HG03064 (cell line): Measurements from ENCODE around the gene EVI2B.
"Not testable (repeated sequence)": the region's sequence is repeated elsewhere in the genome, so short reads cannot be mapped to it uniquely, and the experiment has no call there.

Experiments
- ATAC-seq: cut with Tn5 transposase; IDR thresholded peaks from one replicate; pipeline ENCODE4 v1.9.1; 2021; ENCODE audit warnings: low read depth; ENCODE audit not compliant: unreplicated experiment

Gene EVI2B

GRCh38 chr17:31273516-31273915 lies 40.3 kb downstream of the EVI2B start:
- no peak for ATAC-seq

GRCh38 chr17:31272803-31273202 lies 41.1 kb downstream of the EVI2B start:
- no peak for ATAC-seq

- ATAC-seq = no peak
Measured at GRCh38 chr17:31272236-31272635, 41.6 kb downstream of the EVI2B start.

- no peak for ATAC-seq
Measured at GRCh38 chr17:31269578-31269983, 44.3 kb downstream of the EVI2B start.

- ATAC-seq = no peak
Measured at GRCh38 chr17:31269036-31269577, 44.7 kb downstream of the EVI2B start.

- ATAC-seq = no peak
Measured at GRCh38 chr17:31266042-31266441, 47.8 kb downstream of the EVI2B start.

GRCh38 chr17:31262923-31263322 lies 50.9 kb downstream of the EVI2B start:
- not testable (repeated sequence) for ATAC-seq

- no peak for ATAC-seq
Measured at GRCh38 chr17:31261601-31262000, 52.3 kb downstream of the EVI2B start.

GRCh38 chr17:31260151-31260550 lies 53.7 kb downstream of the EVI2B start:
- no peak for ATAC-seq

GRCh38 chr17:31256936-31257335 lies 56.9 kb downstream of the EVI2B start:
- ATAC-seq = no peak

GRCh38 chr17:31254654-31255053 lies 59.2 kb downstream of the EVI2B start:
- no peak for ATAC-seq
